Small intestine (tissue), 7 donors: ENCODE results near the gene MTX2. TPM values are rescaled to one million over a fixed set of nuclear protein-coding genes. Genes with fewer than 3 reads are reported as not detected.
A peak's percentile ranks its signal among the peaks of the same experiment; 100 is the strongest.

Experiments used
- DNase-seq, 2 donors: peaks; one replicate each; pipeline versions ENCODE4 v3.0.0 to v3.0.0-alpha.2; 2013
- FAIRE-seq: peaks from 2 replicates; lab custom pipeline; 2012; peaks lifted over from hg19 to GRCh38; lab: Jason Lieb, UNC
- H3K27ac ChIP-seq, 3 donors: one replicate each; pipeline ENCODE4 v1.5.1; 2013; ENCODE audit warnings: low read length in 2 of 3, mild to moderate bottlenecking in 2 of 3, control low read depth in 1 of 3, inconsistent platforms in 1 of 3, low read depth in 1 of 3, moderate library complexity in 1 of 3
- H3K27me3 ChIP-seq, 3 donors: one replicate each; pipeline ENCODE4 v1.6.1; 2013; ENCODE audit warnings: low read length in 3 of 3, inconsistent platforms in 1 of 3; ENCODE audit not compliant: control insufficient read depth in 3 of 3, insufficient read depth in 3 of 3
- H3K36me3 ChIP-seq, 3 donors: one replicate each; pipeline ENCODE4 v1.6.1; 2013; ENCODE audit warnings: low read length in 3 of 3, inconsistent platforms in 1 of 3, low read depth in 1 of 3, mild to moderate bottlenecking in 1 of 3, moderate library complexity in 1 of 3; ENCODE audit not compliant: control insufficient read depth in 3 of 3, insufficient read depth in 2 of 3
- H3K4me1 ChIP-seq, 3 donors: one replicate each; pipeline ENCODE4 v1.6.1; 2013; ENCODE audit warnings: low read length in 2 of 3, inconsistent platforms in 1 of 3, low read depth in 1 of 3, mild to moderate bottlenecking in 1 of 3, moderate library complexity in 1 of 3; ENCODE audit not compliant: control insufficient read depth in 3 of 3, insufficient read depth in 2 of 3
- H3K4me3 ChIP-seq, 3 donors: one replicate each; pipeline ENCODE4 v1.5.1; 2013; ENCODE audit warnings: low read length in 3 of 3, control low read depth in 1 of 3, inconsistent platforms in 1 of 3, low read depth in 1 of 3, mild to moderate bottlenecking in 1 of 3, moderate library complexity in 1 of 3
- H3K9me3 ChIP-seq, 2 donors: one replicate each; pipeline ENCODE4 v1.6.1; 2013; ENCODE audit warnings: low read depth in 1 of 2, low read length in 1 of 2; ENCODE audit not compliant: control insufficient read depth in 2 of 2, insufficient read depth in 1 of 2
- WGBS, 3 donors: extraction: QIAGEN DNeasy Blood & Tissue Kit; methylation state at CpG; one replicate each; pipeline ENCODE4 v1.1.7; 2013; 5-methylcytosine and 5-hydroxymethylcytosine counted together
- polyA plus RNA-seq, 4 donors: library from polyadenylated mRNA; stranded (reverse) in 3 of 4; unstranded in 1 of 4; fragments of 200-250 nt in 3 of 4; fragments of 120-200 nt in 1 of 4; gene quantifications; one replicate each; pipeline versions ENCODE4 v1.2.1 to v1.2.3, GENCODE V29; 2013
- donor health status: healthy with polysubstance abuse.
- donor health status: control.
- donor health status: control.
- donor health status: Bipolar disorder and iron deficiency.
- donor health status: healthy.

The MTX2 gene
- polyA plus RNA-seq, 4 donors: 28.1 to 53.7 (median 40.7) TPM

GRCh38 chr2:176242276-176242675 lies 27.0 kb upstream of the MTX2 start:
- FAIRE-seq: no peak
- Histone ChIP-seq H3K4me3 (no peak overlapping the region), H3K4me1 (no peaks in the 10 kb centered on the region), H3K36me3 (no peaks in the 10 kb centered on the region), H3K9me3 (peaks cover 0 to 3% of the 10 kb centered on the region in 2 donors), H3K27me3 (peaks cover 0 to 6% (median 2%) of the 10 kb centered on the region in 3 donors), H3K27ac (no peak overlapping the region)
- DNase-seq: no peak
- 77 to 89% (median 81%) methylated on average over 2 of the region's 2 CpGs for WGBS, 3 donors

DNA sequence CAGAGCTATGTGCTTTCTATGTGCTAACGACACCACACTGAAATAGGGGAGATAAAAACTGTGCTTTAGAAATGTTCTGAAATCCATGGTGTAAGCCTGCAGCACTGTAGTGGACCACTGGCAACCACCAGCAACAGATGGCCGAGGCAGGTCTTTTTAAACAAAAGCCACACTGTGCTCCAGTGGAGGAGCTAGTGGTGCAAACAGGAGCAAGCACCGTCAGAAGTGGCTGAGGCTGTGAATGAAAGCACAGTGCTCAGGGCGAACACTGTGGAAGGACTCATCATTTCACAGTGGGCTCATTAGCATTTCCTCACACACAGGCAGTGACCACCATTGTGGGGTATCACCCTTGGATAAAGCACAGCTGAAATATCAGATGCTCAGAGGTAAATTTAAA lies 22.9 kb upstream of the MTX2 start:
- WGBS, 3 donors: 61 to 69% (median 63%) methylated on average over 4 of the region's 4 CpGs

DNA sequence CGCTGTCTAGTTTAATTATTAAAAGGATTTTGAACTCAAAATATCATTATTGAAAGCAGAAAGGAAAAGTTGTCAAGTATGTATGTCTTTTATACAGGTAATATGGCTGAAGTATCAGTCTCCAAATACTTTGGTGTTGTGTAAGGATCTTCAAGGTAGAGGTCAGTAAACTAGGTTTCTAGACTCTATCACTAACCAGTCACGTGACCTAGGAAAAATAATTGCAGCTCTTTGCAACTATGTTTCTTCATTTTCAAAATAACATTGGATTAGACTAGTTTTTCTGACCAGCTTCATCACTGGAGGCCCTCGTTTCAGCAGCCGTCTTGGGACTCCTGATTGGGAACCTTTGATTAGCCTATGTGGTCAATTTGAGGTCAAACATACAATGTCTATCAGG lies 21.4 kb upstream of the MTX2 start:
- H3K27me3 ChIP-seq: peaks cover 0 to 2% (median 1%) of the 10 kb centered on the region in 3 donors
- H3K4me3 ChIP-seq: no peak overlapping the region
- H3K9me3 ChIP-seq: no peaks in the 10 kb centered on the region
- WGBS, 3 donors: 54 to 83% (median 61%) methylated on average over 4 of the region's 4 CpGs
- DNase-seq (no peak), FAIRE-seq (no peak)
- H3K4me1 ChIP-seq: no peaks in the 10 kb centered on the region
- no peaks in the 10 kb centered on the region for H3K36me3 ChIP-seq
- no peak overlapping the region for H3K27ac ChIP-seq

More for the DNA sequence above, 22.9 kb upstream of the MTX2 start:
- Histone ChIP-seq H3K36me3 (no peaks in the 10 kb centered on the region), H3K9me3 (no peaks in the 10 kb centered on the region), H3K27me3 (peaks cover 0 to 6% (median 3%) of the 10 kb centered on the region in 3 donors), H3K4me3 (no peak overlapping the region), H3K4me1 (no peaks in the 10 kb centered on the region), H3K27ac (no peak overlapping the region)
- FAIRE-seq (no peak), DNase-seq (no peak)

DNA sequence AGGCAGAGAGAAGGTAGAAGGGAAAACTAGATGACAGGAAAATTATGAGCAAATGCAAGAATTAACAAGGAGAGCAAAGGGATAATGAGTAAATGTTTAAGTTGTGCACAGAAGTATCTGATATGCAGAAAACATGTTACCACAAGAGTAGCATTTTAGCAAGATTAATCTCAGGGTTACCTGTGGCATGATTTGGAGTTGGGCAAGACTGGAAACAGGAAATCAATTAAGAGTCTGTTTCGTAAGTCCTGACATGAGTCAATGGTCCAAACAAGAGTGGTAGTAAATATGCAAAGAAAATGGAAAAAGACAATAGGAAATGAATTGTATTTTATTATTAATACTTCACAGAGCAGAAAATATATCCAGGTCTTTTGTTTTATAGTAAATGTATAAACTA lies 17.3 kb upstream of the MTX2 start:
- WGBS, 3 donors: 32 to 61% (median 54%) methylated on average over 1 of the region's 1 CpG

DNA sequence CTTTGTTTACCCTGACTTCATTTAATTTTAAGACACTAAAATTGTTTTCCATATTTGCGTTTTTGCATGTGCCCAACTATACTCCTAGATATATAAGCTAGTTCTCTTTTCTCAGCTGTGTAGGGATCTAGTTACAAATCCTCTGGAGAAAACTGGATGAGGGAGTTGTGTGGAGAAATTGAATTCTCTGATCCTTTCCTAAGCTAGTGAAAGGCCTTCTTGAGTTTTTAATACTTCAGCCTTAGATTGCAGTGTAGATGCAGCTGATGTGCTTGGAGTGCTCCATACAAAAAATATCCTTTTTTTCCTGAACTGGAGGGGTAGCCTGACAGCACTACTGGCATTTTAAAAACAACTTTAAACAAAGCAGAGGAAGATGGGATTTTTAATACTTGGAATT lies 8.6 kb upstream of the MTX2 start:
- Histone ChIP-seq H3K27me3 (peaks cover 0 to 4% (median 0%) of the 10 kb centered on the region in 3 donors), H3K4me3 (no peak overlapping the region), H3K9me3 (no peaks in the 10 kb centered on the region), H3K36me3 (no peaks in the 10 kb centered on the region), H3K27ac (no peak overlapping the region), H3K4me1 (no peaks in the 10 kb centered on the region)
- FAIRE-seq: no peak
- WGBS, 3 donors: 82 to 93% (median 92%) methylated on average over 1 of the region's 1 CpG
- no peak for DNase-seq

More for the DNA sequence above, 17.3 kb upstream of the MTX2 start:
- DNase-seq: no peak
- no peak for FAIRE-seq
- no peak overlapping the region for H3K27ac ChIP-seq
- H3K4me1 ChIP-seq: no peaks in the 10 kb centered on the region
- H3K36me3 ChIP-seq: no peaks in the 10 kb centered on the region
- H3K4me3 ChIP-seq: no peak overlapping the region
- H3K9me3 ChIP-seq: no peaks in the 10 kb centered on the region
- peaks cover 0 to 7% (median 3%) of the 10 kb centered on the region in 3 donors for H3K27me3 ChIP-seq

- peaks cover 0 to 4% (median 0%) of the 10 kb centered on the region in 3 donors for H3K27me3 ChIP-seq
- H3K9me3 ChIP-seq: no peaks in the 10 kb centered on the region
- H3K4me3 ChIP-seq: no peak overlapping the region
- no peaks in the 10 kb centered on the region for H3K36me3 ChIP-seq
- no peak overlapping the region for H3K27ac ChIP-seq
- DNase-seq (no peak), FAIRE-seq (no peak)
- H3K4me1 ChIP-seq: no peaks in the 10 kb centered on the region
These were observed 8.1 kb upstream of the MTX2 start for GRCh38 chr2:176261136-176261535.

DNA sequence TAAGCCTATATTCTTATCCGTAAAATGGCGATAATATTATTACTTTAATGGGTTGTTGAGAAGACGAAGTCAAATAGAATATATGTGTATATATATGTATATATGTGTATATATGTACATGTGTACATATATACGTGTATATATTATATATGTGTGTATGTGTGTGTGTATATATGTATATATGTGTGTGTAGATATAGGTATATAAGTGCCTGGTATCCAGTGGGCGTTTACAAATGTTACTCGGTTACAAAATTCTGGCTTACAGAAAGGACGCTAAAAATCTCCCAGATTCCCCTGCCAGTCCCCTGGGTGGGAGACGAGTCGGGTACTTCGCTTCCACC lies 295 bp upstream of the MTX2 start:
- Histone ChIP-seq H3K36me3 (peaks cover 0 to 2% (median 0%) of the 10 kb centered on the region in 3 donors), H3K27ac (peak overlapping the region; percentile 33 to 95 (median 94)), H3K27me3 (peaks cover 0 to 3% (median 0%) of the 10 kb centered on the region in 3 donors), H3K9me3 (no peaks in the 10 kb centered on the region), H3K4me3 (peak overlapping the region; percentile 52 to 92 (median 62)), H3K4me1 (no peaks in the 10 kb centered on the region)
- 17 to 20% (median 20%) methylated on average over 10 of the region's 10 CpGs for WGBS, 3 donors
- FAIRE-seq: no peak
- no peak for DNase-seq

- 37 to 45% (median 40%) methylated on average over 18 of the region's 18 CpGs for WGBS, 3 donors
- DNase-seq (peak in 1 of 2 donors; percentile 13), FAIRE-seq (no peak)
- H3K4me1 ChIP-seq: no peaks in the 10 kb centered on the region
- H3K9me3 ChIP-seq: no peaks in the 10 kb centered on the region
- peak overlapping the region in 2 of 3 donors; percentile 94 to 95 for H3K27ac ChIP-seq
- H3K36me3 ChIP-seq: peaks cover 0 to 5% (median 0%) of the 10 kb centered on the region in 3 donors
- H3K4me3 ChIP-seq: peak overlapping the region; percentile 52 to 92 (median 62)
- no peaks in the 10 kb centered on the region for H3K27me3 ChIP-seq
These were observed 983 bp downstream of the MTX2 start for GRCh38 chr2:176270100-176270750.
